Stomach (tissue), 4 donors: ENCODE measurements around the gene TRIM4.

Experiments used
- CTCF ChIP-seq, 7 experiments: fragments of 450-650 bp in 4 of 7; fragments of 200-600 bp in 3 of 7; sonication (generic) in 3 of 7; IDR thresholded peaks; one replicate each; pipeline ENCODE4 v1.5.1; 2016 to 2019; ENCODE audit warnings: antibody characterized with exemption in 7 of 7, control low read depth in 2 of 7, mild to moderate bottlenecking in 1 of 7
- EP300 ChIP-seq: sonication (generic); formaldehyde crosslinking; IDR thresholded peaks from one replicate; pipeline ENCODE4 v1.6.1; 2017; ENCODE audit warnings: antibody characterized with exemption
- POLR2A ChIP-seq, 4 donors: fragments of 450-650 bp; IDR thresholded peaks; one replicate each; pipeline ENCODE4 v1.6.1; 2016; ENCODE audit warnings: antibody characterized with exemption in 4 of 4, control low read depth in 2 of 4, mild to moderate bottlenecking in 1 of 4, moderate library complexity in 1 of 4

GRCh38 chr7:99863847-99864440, 55.4 kb downstream of the TRIM4 start:
- TF ChIP-seq CTCF (IDR thresholded peaks at IDR 0.05) (no peak), POLR2A (IDR thresholded peaks at IDR 0.05) (no peak), EP300 (no peak)
